Smooth muscle cell (in vitro differentiated cells): ENCODE measurements around the gene AP2M1. TPM values are rescaled to one million over a fixed set of nuclear protein-coding genes. Genes with fewer than 3 reads are reported as not detected.

Experiments used
- DNase-seq: peaks from one replicate; lab custom pipeline; 2025; ENCODE audit not compliant: unreplicated experiment; lab: John Stamatoyannopoulos, UW
- H2AFZ ChIP-seq: fragments of 200-600 bp; sonication (generic); 2 replicates; pipeline ENCODE4 v1.6.0; 2016; ENCODE audit warnings: antibody characterized with exemption, low read depth, mild to moderate bottlenecking
- H3F3A ChIP-seq: fragments of 200-600 bp; sonication (generic); 2 replicates; pipeline ENCODE4 v1.6.0; 2017; ENCODE audit warnings: antibody characterized with exemption, low read depth
- H3K27ac ChIP-seq: fragments of 200-600 bp; sonication (generic); 2 replicates; pipeline ENCODE4 v1.5.1; 2016; ENCODE audit warnings: low read depth, mild to moderate bottlenecking
- H3K27me3 ChIP-seq: fragments of 200-600 bp; sonication (generic); 2 replicates; pipeline ENCODE4 v1.6.1; 2016; ENCODE audit warnings: low read depth, mild to moderate bottlenecking
- H3K36me3 ChIP-seq: fragments of 200-600 bp; sonication (generic); 2 replicates; pipeline ENCODE4 v1.5.1; 2016; ENCODE audit warnings: low read depth
- H3K4me1 ChIP-seq: fragments of 200-600 bp; sonication (generic); 2 replicates; pipeline ENCODE4 v1.5.1; 2016; ENCODE audit warnings: low read depth
- H3K4me2 ChIP-seq: fragments of 200-600 bp; sonication (generic); 2 replicates; pipeline ENCODE4 v1.6.0; 2016; ENCODE audit warnings: mild to moderate bottlenecking
- H3K4me3 ChIP-seq: fragments of 200-600 bp; sonication (generic); 2 replicates; pipeline ENCODE4 v1.5.1; 2016; ENCODE audit warnings: mild to moderate bottlenecking
- H3K79me2 ChIP-seq: fragments of 200-600 bp; sonication (generic); 2 replicates; pipeline ENCODE4 v1.6.0; 2016; ENCODE audit warnings: low read depth, mild to moderate bottlenecking
- H3K9ac ChIP-seq: fragments of 200-600 bp; sonication (generic); 2 replicates; pipeline ENCODE4 v1.6.0; 2016; ENCODE audit warnings: low read depth
- H3K9me3 ChIP-seq: fragments of 200-600 bp; sonication (generic); replicated peaks from 2 replicates; pipeline ENCODE4 v1.5.1; 2016; ENCODE audit warnings: low read depth
- H4K20me1 ChIP-seq: fragments of 200-600 bp; sonication (generic); 2 replicates; pipeline ENCODE4 v1.6.0; 2016; ENCODE audit warnings: low read depth
- WGBS: methylation state at CpG from one replicate; pipeline ENCODE4 v1.1.7; 2016; ENCODE audit warnings: low lambda C conversion rate; 5-methylcytosine and 5-hydroxymethylcytosine counted together
- polyA plus RNA-seq: library from polyadenylated mRNA; unstranded; fragments of >200 nt; fragmentation: Nextera tagmentation; extraction: Ambion mirVana; gene quantifications from 2 replicates; pipeline ENCODE4 v1.2.1, GENCODE V29; 2016
- total RNA-seq: library from RNA; depleted of rRNA; stranded (reverse); fragments of >200 nt; gene quantifications from 2 replicates; pipeline ENCODE4 v1.2.3, GENCODE V29; 2014
- TF ChIP-seq, protein P1 (sequence below): fragments of 200-600 bp; sonication (generic); IDR thresholded peaks from 2 replicates; pipeline ENCODE4 v1.5.1; 2017; ENCODE audit warnings: borderline replicate concordance, mild to moderate bottlenecking, antibody characterized with exemption; ENCODE audit not compliant: insufficient read depth, poor library complexity, severe bottlenecking

AP2M1 gene
- total and polyA plus RNA-seq, 2 experiments from 2014 or later: 444 to 784 TPM

DNA sequence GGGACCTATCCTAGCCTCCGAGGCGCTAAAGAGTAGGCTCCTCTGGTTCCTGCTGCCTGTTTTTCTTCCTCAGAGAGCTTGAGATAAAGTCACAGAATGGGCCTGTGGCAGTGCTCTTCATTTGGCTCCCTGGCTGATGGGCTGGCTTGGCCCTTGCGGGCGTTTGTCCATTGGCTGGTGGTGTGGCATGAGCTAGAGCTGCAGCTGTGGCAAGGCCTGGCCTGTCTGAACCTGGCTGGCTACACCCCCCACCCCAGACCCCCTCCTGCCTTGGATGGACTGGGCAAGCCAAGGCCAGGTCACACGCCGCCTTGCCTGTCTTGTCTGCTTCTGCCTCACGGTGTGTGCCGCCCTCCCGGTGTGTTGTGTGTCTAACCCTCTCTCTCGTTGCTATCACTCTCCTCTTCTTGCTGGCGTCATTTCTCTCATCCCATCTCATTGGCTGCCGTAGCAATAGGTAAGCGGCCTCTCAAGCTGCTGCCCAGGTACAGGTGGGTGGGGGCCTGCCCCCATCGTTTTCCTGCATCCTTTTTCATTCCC, 3.2 kb downstream of the AP2M1 start:
- H4K20me1 ChIP-seq: peaks cover 63% of the 10 kb centered on the region
- H3K4me3 ChIP-seq: peak overlapping the region; percentile 99
- 97% methylated on average over 12 of the region's 14 CpGs for WGBS
- H2AFZ ChIP-seq: no peak overlapping the region
- H3K9ac ChIP-seq: no peak overlapping the region
- peaks cover 14% of the 10 kb centered on the region for H3K36me3 ChIP-seq
- H3K27me3 ChIP-seq: no peaks in the 10 kb centered on the region
- TF ChIP-seq, protein P1, sequence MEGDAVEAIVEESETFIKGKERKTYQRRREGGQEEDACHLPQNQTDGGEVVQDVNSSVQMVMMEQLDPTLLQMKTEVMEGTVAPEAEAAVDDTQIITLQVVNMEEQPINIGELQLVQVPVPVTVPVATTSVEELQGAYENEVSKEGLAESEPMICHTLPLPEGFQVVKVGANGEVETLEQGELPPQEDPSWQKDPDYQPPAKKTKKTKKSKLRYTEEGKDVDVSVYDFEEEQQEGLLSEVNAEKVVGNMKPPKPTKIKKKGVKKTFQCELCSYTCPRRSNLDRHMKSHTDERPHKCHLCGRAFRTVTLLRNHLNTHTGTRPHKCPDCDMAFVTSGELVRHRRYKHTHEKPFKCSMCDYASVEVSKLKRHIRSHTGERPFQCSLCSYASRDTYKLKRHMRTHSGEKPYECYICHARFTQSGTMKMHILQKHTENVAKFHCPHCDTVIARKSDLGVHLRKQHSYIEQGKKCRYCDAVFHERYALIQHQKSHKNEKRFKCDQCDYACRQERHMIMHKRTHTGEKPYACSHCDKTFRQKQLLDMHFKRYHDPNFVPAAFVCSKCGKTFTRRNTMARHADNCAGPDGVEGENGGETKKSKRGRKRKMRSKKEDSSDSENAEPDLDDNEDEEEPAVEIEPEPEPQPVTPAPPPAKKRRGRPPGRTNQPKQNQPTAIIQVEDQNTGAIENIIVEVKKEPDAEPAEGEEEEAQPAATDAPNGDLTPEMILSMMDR: no peak
- H3K27ac ChIP-seq: peak overlapping the region; percentile 94
- peak overlapping the region; percentile 98 for H3K4me2 ChIP-seq
- H3K79me2 ChIP-seq: peaks cover 62% of the 10 kb centered on the region
- H3K4me1 ChIP-seq: peaks cover 24% of the 10 kb centered on the region
- H3K9me3 ChIP-seq: no peaks in the 10 kb centered on the region
- no peak for DNase-seq
- peaks cover 66% of the 10 kb centered on the region for H3F3A ChIP-seq

DNA sequence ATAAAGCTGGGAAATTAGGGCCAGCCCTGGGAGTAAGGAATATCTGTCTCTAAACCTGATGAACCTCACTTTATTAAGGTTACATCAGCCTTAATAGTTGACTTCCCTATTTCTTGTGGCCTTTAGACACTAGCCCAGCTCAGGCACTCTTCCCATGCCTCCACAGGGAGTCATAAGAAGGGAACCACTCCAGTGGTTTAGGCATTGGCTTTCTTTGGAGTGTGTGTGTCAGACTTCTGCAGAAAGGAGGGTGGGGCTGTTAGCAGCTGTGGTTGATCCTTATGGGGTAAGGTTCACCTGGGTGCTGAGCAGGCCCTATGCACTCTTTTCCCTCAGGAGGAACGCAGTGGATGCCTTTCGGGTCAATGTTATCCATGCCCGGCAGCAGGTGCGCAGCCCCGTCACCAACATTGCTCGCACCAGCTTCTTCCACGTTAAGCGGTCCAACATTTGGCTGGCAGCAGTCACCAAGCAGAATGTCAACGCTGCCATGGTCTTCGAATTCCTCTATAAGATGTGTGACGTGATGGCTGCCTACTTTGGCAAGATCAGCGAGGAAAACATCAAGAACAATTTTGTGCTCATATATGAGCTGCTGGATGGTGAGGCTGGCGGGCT, 4.0 kb downstream of the AP2M1 start:
- no peak overlapping the region for H3K4me3 ChIP-seq
- H3K27ac ChIP-seq: peak overlapping the region; percentile 94
- no peak overlapping the region for H2AFZ ChIP-seq
- no peaks in the 10 kb centered on the region for H3K27me3 ChIP-seq
- no peaks in the 10 kb centered on the region for H3K9me3 ChIP-seq
- DNase-seq: no peak
- peaks cover 18% of the 10 kb centered on the region for H3K36me3 ChIP-seq
- peaks cover 66% of the 10 kb centered on the region for H3K79me2 ChIP-seq
- H3K4me1 ChIP-seq: peaks cover 24% of the 10 kb centered on the region
- peak overlapping the region; percentile 98 for H3K4me2 ChIP-seq
- no peak overlapping the region for H3K9ac ChIP-seq
- 96% methylated on average over 13 of the region's 13 CpGs for WGBS
- peaks cover 66% of the 10 kb centered on the region for H3F3A ChIP-seq
- TF ChIP-seq, protein P1: no peak
- peaks cover 71% of the 10 kb centered on the region for H4K20me1 ChIP-seq

DNA sequence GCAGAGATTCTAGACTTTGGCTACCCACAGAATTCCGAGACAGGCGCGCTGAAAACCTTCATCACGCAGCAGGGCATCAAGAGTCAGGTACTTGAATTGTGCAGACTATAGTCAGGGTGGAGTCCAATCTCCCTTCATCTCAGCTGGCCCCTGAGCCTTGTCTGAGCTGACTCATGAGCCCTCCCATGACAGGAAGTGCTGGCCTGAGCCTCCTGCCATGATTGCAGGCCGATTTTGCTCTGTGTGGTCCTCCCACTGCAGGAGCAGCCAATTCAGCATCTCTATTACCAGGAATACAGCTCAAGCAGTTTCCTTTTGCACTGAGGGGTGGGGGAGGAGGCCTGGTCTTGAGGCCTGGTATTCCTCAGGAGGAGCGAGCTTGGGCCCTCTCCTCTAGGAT, 5.5 kb downstream of the AP2M1 start:
- H3K9ac ChIP-seq: no peak overlapping the region
- no peaks in the 10 kb centered on the region for H3K9me3 ChIP-seq
- WGBS: 85% methylated on average over 6 of the region's 6 CpGs
- peaks cover 28% of the 10 kb centered on the region for H3K4me1 ChIP-seq
- H3K79me2 ChIP-seq: peaks cover 60% of the 10 kb centered on the region
- H3F3A ChIP-seq: peaks cover 73% of the 10 kb centered on the region
- no peak overlapping the region for H2AFZ ChIP-seq
- H3K36me3 ChIP-seq: peaks cover 18% of the 10 kb centered on the region
- H3K27ac ChIP-seq: peak overlapping the region; percentile 20
- H4K20me1 ChIP-seq: peaks cover 73% of the 10 kb centered on the region
- TF ChIP-seq, protein P1: no peak
- no peaks in the 10 kb centered on the region for H3K27me3 ChIP-seq
- H3K4me2 ChIP-seq: peak overlapping the region; percentile 19
- no peak overlapping the region for H3K4me3 ChIP-seq
- no peak for DNase-seq

DNA sequence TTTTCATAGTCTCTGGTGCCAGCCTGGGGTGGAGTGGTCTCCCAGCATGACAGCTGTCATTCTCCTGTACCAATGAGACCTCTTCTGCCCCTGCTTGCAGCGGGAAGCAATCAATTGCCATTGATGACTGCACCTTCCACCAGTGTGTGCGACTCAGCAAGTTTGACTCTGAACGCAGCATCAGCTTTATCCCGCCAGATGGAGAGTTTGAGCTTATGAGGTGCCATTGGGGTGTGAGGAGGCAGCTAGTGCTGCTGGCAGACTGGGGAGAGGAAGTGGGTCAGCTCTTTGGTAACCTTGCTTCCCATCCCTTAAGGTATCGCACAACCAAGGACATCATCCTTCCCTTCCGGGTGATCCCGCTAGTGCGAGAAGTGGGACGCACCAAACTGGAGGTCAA, 6.9 kb downstream of the AP2M1 start:
- DNase-seq: no peak
- Histone ChIP-seq H3K9me3 (no peaks in the 10 kb centered on the region), H3K79me2 (peaks cover 58% of the 10 kb centered on the region), H3K27me3 (no peaks in the 10 kb centered on the region), H3K9ac (no peak overlapping the region), H3K36me3 (peaks cover 18% of the 10 kb centered on the region), H2AFZ (no peak overlapping the region), H3F3A (peaks cover 64% of the 10 kb centered on the region), H3K4me1 (peaks cover 21% of the 10 kb centered on the region), H4K20me1 (peaks cover 73% of the 10 kb centered on the region), H3K4me2 (no peak overlapping the region), H3K27ac (no peak overlapping the region), H3K4me3 (no peak overlapping the region)
- WGBS: 99% methylated on average over 9 of the region's 9 CpGs
- TF ChIP-seq, protein P1: no peak
